ENCODE measurements around the gene TSPAN18. TPM values are rescaled to one million over a fixed set of nuclear protein-coding genes. Genes with fewer than 3 reads are reported as not detected.

The TSPAN18 gene
- polyA plus RNA-seq, 1 experiment: 0.98 TPM

DNA sequence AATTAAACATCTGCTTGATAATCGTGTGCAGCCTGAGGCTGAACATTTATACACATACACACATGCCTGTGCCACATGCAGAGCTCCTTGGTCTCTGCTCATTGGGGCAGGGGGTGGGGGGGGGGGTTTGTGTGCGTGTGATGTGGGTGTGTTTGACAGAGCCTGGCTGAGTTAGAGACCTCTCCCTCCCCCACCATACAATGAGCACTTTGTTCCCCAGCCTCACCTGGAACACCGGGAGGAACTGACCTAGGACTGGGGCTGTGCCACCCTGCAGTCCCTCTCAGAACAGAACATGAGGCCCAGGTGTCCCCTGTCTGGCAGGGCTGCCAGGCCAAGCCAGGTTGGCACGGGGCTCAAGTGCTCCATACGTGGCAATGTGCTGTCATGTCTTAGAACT, 127.3 kb downstream of the TSPAN18 start:
- no peak for DNase-seq (ENCODE audit: low read depth, low spot score)
- Histone ChIP-seq H3K27ac (ENCODE audit: low read depth, low read length) (peak overlapping the region; percentile 21), H3K9me3 (ENCODE audit: control insufficient read depth, insufficient read depth, low read length) (no peaks in the 10 kb centered on the region), H3K4me3 (ENCODE audit: low read depth, low read length) (no peak overlapping the region), H3K27me3 (ENCODE audit: control insufficient read depth, insufficient read depth, low read length) (no peaks in the 10 kb centered on the region)
- TF ChIP-seq, protein P1, sequence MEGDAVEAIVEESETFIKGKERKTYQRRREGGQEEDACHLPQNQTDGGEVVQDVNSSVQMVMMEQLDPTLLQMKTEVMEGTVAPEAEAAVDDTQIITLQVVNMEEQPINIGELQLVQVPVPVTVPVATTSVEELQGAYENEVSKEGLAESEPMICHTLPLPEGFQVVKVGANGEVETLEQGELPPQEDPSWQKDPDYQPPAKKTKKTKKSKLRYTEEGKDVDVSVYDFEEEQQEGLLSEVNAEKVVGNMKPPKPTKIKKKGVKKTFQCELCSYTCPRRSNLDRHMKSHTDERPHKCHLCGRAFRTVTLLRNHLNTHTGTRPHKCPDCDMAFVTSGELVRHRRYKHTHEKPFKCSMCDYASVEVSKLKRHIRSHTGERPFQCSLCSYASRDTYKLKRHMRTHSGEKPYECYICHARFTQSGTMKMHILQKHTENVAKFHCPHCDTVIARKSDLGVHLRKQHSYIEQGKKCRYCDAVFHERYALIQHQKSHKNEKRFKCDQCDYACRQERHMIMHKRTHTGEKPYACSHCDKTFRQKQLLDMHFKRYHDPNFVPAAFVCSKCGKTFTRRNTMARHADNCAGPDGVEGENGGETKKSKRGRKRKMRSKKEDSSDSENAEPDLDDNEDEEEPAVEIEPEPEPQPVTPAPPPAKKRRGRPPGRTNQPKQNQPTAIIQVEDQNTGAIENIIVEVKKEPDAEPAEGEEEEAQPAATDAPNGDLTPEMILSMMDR (IDR thresholded peaks at IDR 0.05; ENCODE audit: low read depth, low read length): no peak
- POLR2A ChIA-PET: interaction anchor here (0.5 kb wide), 1 partner anchor 10 kb away, joined by 4 read pairs; no protein-coding TSS in a partner anchor
- CTCF ChIA-PET: no interaction called here

- TF ChIP-seq, protein P1 (IDR thresholded peaks at IDR 0.05; ENCODE audit: low read depth, low read length): no peak
- DNase-seq (ENCODE audit: low read depth, low spot score): no peak
- CTCF ChIA-PET: interaction anchor here (0.7 to 0.8 kb wide), 2 partner anchors 39 to 40 kb away, joined by 3 to 4 read pairs; no protein-coding TSS in a partner anchor
- Histone ChIP-seq H3K27ac (ENCODE audit: low read depth, low read length) (peak overlapping the region; percentile 21), H3K4me3 (ENCODE audit: low read depth, low read length) (no peak overlapping the region), H3K9me3 (ENCODE audit: control insufficient read depth, insufficient read depth, low read length) (no peaks in the 10 kb centered on the region), H3K27me3 (ENCODE audit: control insufficient read depth, insufficient read depth, low read length) (peaks cover 6% of the 10 kb centered on the region)
- POLR2A ChIA-PET: no interaction called here
These were observed 128.2 kb downstream of the TSPAN18 start for GRCh38 chr11:44854741-44855492.

DNA sequence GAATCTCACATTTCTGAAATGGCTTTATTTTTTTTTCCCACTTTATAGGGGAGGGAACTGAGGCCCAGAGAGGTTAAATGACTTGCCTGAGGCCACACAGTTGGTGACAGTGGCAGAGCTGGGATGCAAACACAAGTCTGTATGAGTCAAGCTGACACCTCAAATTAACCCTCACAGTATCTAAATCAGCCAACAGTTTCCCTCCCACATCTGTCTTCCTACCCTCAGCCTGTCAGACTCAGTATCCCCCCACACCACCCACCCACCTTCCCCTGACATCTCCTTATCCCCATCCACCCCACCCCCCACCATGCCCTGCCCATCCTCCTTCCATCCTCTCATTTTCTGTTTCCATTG, 128.7 kb downstream of the TSPAN18 start:
- ChIA-PET POLR2A (no interaction called here), CTCF (interaction anchor here (0.7 to 0.8 kb wide), 2 partner anchors 38 to 39 kb away, joined by 3 to 4 read pairs; no protein-coding TSS in a partner anchor)
- TF ChIP-seq, protein P1 (IDR thresholded peaks at IDR 0.05; ENCODE audit: low read depth, low read length): no peak
- Histone ChIP-seq H3K27ac (ENCODE audit: low read depth, low read length) (no peak overlapping the region), H3K27me3 (ENCODE audit: control insufficient read depth, insufficient read depth, low read length) (peaks cover 6% of the 10 kb centered on the region), H3K4me3 (ENCODE audit: low read depth, low read length) (no peak overlapping the region), H3K9me3 (ENCODE audit: control insufficient read depth, insufficient read depth, low read length) (no peaks in the 10 kb centered on the region)
- DNase-seq (ENCODE audit: low read depth, low spot score): no peak

DNA sequence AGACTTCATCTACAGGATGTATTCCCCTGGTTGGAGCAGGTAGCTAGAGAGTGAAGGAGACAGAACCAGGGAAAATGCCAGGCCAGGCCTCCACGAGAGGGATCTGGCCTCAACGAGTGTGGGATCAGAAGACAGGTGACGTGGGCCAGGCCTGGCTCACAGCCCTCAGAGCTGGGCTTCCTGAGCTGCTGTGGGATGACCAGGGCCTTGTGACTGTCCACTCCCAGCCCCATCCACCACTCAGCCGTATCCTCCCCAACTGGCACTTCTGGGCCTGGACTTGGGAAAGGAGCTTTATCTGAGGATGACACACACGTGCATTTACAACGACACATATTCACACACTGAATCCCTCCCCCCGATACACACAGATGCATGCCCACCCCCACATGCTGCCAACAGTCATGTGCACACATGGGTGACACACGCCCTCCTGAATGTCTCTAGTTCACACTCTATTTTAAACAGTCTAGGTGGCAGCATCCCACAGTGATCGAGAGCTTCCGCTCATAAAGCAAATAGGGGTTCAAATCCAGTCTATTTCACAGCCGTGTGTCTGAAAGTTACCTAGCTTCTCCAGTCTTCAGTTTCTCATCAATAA, 130.8 kb downstream of the TSPAN18 start:
- Histone ChIP-seq H3K9me3 (ENCODE audit: control insufficient read depth, insufficient read depth, low read length) (peaks cover 2% of the 10 kb centered on the region; the same call in 1 of the 2 replicates), H3K27me3 (ENCODE audit: control insufficient read depth, insufficient read depth, low read length) (peaks cover 6% of the 10 kb centered on the region), H3K4me3 (ENCODE audit: low read depth, low read length) (no peak overlapping the region), H3K27ac (ENCODE audit: low read depth, low read length) (no peak overlapping the region)
- ChIA-PET POLR2A (no interaction called here), CTCF (no interaction called here)
- no peak for DNase-seq (ENCODE audit: low read depth, low spot score)
- TF ChIP-seq, protein P1 (IDR thresholded peaks at IDR 0.05; ENCODE audit: low read depth, low read length): no peak
